ENCODE data around the gene RESF1.

RESF1 gene, protein sequence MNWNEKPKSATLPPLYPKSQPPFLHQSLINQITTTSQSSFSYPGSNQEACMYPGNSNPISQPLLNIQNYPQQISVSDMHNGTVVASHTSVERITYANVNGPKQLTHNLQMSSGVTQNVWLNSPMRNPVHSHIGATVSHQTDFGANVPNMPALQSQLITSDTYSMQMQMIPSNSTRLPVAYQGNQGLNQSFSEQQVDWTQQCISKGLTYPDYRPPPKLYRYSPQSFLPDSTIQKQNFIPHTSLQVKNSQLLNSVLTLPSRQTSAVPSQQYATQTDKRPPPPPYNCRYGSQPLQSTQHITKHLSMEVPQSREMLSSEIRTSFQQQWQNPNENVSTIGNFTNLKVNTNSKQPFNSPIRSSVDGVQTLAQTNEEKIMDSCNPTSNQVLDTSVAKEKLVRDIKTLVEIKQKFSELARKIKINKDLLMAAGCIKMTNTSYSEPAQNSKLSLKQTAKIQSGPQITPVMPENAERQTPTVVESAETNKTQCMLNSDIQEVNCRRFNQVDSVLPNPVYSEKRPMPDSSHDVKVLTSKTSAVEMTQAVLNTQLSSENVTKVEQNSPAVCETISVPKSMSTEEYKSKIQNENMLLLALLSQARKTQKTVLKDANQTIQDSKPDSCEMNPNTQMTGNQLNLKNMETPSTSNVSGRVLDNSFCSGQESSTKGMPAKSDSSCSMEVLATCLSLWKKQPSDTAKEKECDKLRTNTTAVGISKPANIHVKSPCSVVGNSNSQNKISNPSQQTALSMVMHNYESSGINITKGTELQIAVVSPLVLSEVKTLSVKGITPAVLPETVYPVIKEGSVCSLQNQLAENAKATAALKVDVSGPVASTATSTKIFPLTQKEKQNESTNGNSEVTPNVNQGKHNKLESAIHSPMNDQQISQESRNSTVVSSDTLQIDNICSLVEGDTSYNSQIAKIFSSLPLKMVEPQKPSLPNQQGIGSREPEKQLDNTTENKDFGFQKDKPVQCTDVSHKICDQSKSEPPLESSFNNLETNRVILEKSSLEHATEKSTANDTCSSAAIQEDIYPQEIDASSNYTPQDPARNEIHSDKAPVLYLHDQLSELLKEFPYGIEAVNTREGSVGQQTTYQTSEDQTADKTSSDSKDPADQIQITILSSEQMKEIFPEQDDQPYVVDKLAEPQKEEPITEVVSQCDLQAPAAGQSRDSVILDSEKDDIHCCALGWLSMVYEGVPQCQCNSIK (N-terminal part only)

DNA sequence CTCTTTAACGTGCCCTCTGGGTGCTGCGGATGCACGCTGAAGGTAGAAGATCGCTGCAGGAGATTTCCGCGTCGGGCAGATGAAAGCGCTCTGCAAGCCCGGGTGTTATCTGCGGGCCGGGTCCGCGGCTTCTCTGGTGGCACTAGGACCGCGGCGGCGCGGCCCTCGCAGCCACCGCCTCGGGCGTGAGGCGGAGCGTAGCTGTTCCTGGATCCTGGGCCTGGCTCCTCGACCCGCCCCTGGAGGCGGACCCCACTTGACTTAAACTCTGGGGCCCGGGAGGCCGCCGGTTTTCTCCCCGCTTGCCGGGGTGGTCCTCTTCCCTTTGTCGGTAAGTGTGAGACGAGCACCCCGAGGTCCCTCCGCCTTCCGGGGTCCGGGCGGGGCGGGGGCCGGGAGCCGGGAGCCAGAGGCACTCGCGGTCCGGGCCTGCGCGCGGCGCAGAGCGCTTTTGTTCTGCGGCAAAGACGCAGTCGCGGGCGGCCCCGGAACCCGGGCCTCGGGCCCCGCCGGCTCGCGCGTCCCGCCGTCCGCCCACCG, at the start of gene RESF1:
Gene RESF1, plus strand, starts transcription at position 255 of the 540 bp plus-strand sequence. CDS start 21,541 bp downstream, outside the sequence.
- TF ChIP-seq, protein P1, sequence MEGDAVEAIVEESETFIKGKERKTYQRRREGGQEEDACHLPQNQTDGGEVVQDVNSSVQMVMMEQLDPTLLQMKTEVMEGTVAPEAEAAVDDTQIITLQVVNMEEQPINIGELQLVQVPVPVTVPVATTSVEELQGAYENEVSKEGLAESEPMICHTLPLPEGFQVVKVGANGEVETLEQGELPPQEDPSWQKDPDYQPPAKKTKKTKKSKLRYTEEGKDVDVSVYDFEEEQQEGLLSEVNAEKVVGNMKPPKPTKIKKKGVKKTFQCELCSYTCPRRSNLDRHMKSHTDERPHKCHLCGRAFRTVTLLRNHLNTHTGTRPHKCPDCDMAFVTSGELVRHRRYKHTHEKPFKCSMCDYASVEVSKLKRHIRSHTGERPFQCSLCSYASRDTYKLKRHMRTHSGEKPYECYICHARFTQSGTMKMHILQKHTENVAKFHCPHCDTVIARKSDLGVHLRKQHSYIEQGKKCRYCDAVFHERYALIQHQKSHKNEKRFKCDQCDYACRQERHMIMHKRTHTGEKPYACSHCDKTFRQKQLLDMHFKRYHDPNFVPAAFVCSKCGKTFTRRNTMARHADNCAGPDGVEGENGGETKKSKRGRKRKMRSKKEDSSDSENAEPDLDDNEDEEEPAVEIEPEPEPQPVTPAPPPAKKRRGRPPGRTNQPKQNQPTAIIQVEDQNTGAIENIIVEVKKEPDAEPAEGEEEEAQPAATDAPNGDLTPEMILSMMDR (conservative IDR thresholded peaks at IDR 0.05; ENCODE audit: low read depth, low read length) = no peak
- peak; percentile 45 for DNase-seq (ENCODE audit: low read depth)
- peak within 1 kb of the TSS; percentile 85 for H3K4me3 ChIP-seq (ENCODE audit: low read length)

DNA sequence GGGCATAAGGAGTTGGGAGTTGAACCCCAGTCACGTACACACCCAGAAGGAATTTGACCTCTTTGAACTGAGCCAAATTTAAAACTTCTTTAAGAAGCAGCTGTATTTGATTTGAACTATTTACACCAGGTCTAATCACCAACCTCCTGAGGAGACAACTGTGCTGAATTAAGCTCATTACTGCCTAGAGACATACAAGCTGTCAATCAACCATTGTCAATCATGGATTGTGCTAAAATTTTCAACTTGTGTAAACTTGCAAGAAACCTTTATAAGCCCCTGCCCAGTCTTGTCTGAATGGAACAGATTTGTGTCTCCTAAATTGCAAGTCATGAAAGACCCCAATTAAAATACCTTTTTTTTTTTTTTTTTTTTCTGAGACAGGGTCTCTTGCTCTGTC, 44.3 kb upstream of the RESF1 start:
- H3K4me3 ChIP-seq (ENCODE audit: low read length) = no peak overlapping the region
- TF ChIP-seq, protein P1 (conservative IDR thresholded peaks at IDR 0.05; ENCODE audit: low read depth, low read length) = no peak
- DNase-seq (ENCODE audit: low read depth) = no peak

- DNase-seq (ENCODE audit: low read depth) = no peak
- TF ChIP-seq, protein P1 (conservative IDR thresholded peaks at IDR 0.05; ENCODE audit: low read depth, low read length) = no peak
- no peak overlapping the region for H3K4me3 ChIP-seq (ENCODE audit: low read length)
These were observed 43.8 kb upstream of the RESF1 start for GRCh38 chr12:31915446-31915845.

DNA sequence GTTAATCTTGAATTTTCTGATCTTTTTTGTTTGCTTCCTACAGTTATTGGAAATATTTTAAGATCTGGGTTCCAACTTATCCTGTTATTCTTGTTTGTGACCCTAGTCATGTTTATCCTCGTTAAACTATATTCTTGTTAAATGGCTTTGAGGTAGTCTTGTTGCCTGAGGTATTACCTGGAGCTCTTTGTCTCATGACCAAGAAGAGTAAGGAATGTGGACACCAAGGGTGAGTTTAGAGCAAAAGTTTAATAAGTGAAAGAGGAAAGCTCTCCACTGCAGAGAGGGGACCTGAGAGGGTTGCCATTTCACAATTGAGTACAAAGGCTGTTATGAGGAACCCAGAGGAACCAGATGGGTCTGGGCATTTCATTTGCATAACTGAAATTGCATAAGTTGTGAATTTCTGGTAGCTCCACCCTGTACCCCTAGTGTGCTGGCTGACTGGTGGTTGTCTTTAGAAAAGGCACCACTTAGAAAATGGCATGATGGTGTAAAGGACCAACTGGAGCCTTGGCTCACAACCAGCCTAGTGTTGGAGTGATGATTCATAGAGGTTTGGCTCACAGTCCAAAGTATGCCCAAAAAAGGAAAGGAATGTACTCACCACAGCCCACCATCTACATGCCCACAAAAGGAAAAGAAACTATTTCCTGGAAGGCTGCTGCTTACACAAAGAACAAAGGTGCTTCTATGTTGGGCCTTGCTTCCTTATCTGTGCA, 36.7 kb upstream of the RESF1 start:
- TF ChIP-seq, protein P1 (conservative IDR thresholded peaks at IDR 0.05; ENCODE audit: low read depth, low read length) = no peak
- no peak overlapping the region for H3K4me3 ChIP-seq (ENCODE audit: low read length)
- DNase-seq (ENCODE audit: low read depth) = peak; percentile 19

- no peak for DNase-seq (ENCODE audit: low read depth)
- TF ChIP-seq, protein P1 (conservative IDR thresholded peaks at IDR 0.05; ENCODE audit: low read depth, low read length) = no peak
These were observed 36.2 kb upstream of the RESF1 start for GRCh38 chr12:31923063-31923412.

More at GRCh38 chr12:31923063-31923412, 36.2 kb upstream of the RESF1 start:
- no peak overlapping the region for H3K4me3 ChIP-seq (ENCODE audit: low read length)
